Kidney (tissue), 14 donors: ENCODE data around the gene GJD2. TPM values are rescaled to one million over a fixed set of nuclear protein-coding genes. Genes with fewer than 3 reads are reported as not detected.

Experiments
- DNase-seq, 5 donors: peaks; one replicate each; pipeline ENCODE4 v3.0.0-alpha.2; 2013 to 2020
- FAIRE-seq: peaks from 2 replicates; lab custom pipeline; 2012; peaks lifted over from hg19 to GRCh38; lab: Jason Lieb, UNC
- H3K27ac ChIP-seq, 2 donors: one replicate each; pipeline ENCODE4 v1.7.0; 2013; ENCODE audit warnings: low read depth in 2 of 2, low read length in 2 of 2, inconsistent platforms in 1 of 2
- H3K27me3 ChIP-seq: one replicate; pipeline ENCODE4 v1.7.1; 2013; ENCODE audit warnings: low read length, inconsistent platforms; ENCODE audit not compliant: control insufficient read depth, insufficient read depth
- H3K36me3 ChIP-seq, 3 donors: one replicate each; pipeline versions ENCODE4 v1.7.0 to v1.7.1; 2013; ENCODE audit warnings: low read length in 3 of 3, control low read depth in 1 of 3, inconsistent platforms in 1 of 3; ENCODE audit not compliant: insufficient read depth in 3 of 3, control insufficient read depth in 2 of 3
- H3K4me1 ChIP-seq, 3 donors: one replicate each; pipeline versions ENCODE4 v1.7.0 to v1.7.1; 2013; ENCODE audit warnings: low read length in 3 of 3, inconsistent platforms in 1 of 3, low read depth in 1 of 3; ENCODE audit not compliant: control insufficient read depth in 2 of 3, insufficient read depth in 2 of 3
- H3K4me3 ChIP-seq, 3 donors: one replicate each; pipeline versions ENCODE4 v1.7.0 to v1.8.1; 2013; ENCODE audit warnings: low read length in 3 of 3, control low read depth in 1 of 3, inconsistent platforms in 1 of 3
- H3K9ac ChIP-seq, 3 donors: one replicate each; pipeline versions ENCODE4 v1.7.0 to v1.7.1; 2013; ENCODE audit warnings: low read length in 3 of 3, control low read depth in 1 of 3, inconsistent platforms in 1 of 3
- H3K9me3 ChIP-seq, 3 donors: one replicate each; pipeline versions ENCODE4 v1.7.0 to v1.7.1; 2013; ENCODE audit warnings: low read length in 3 of 3, control low read depth in 1 of 3, inconsistent platforms in 1 of 3; ENCODE audit not compliant: control insufficient read depth in 2 of 3, insufficient read depth in 1 of 3
- CTCF ChIP-seq: IDR thresholded peaks from 3 replicates; pipeline ENCODE4 v1.5.1; 2012; ENCODE audit warnings: mild to moderate bottlenecking, moderate library complexity, borderline replicate concordance; ENCODE audit not compliant: insufficient read depth; ENCODE audit errors: extremely low read depth
- intact Hi-C: fragments of 100-400 bp; cut with DNase I; formaldehyde crosslinking; loops from one replicate; pipeline ENCODE4 v1.11.1; 2022
- polyA plus RNA-seq: library from polyadenylated mRNA; stranded (reverse); fragments of 350-450 nt; fragmentation: Illumina TruSeq; extraction: RNeasy Lipid Tissue Mini Kit (QIAGEN cat#74804); gene quantifications from one replicate; pipeline ENCODE4 v1.2.3, GENCODE V29; 2014; ENCODE audit warnings: low read depth, low replicate concordance; ENCODE audit not compliant: insufficient read depth
- total RNA-seq: library from RNA; stranded (reverse); fragmentation: NEBNext Ultra II Directional; extraction: Animal tissue kit (Norgen Biotek cat#: 25700); gene quantifications from one replicate; pipeline ENCODE4 v1.2.1, GENCODE V29; 2021
- donor health status: control.
- donor health status: control.
- donor health status: control.
- donor health status: control.
- donor health status: control.
- donor health status: DM: yes; HTN: yes; CAD: no.
- donor health status: Normal renal cell carcinoma (clear cell type).

GJD2 gene
- total and polyA plus RNA-seq, 2 donors from 2014 or later: 0.26 TPM; not detected in 1

GRCh38 chr15:34733621-34734020, 21.2 kb downstream of the GJD2 start:
- H3K36me3 ChIP-seq: no peaks in the 10 kb centered on the region
- no peaks in the 10 kb centered on the region for H3K9me3 ChIP-seq
- intact Hi-C loops: no loop called here
- H3K9ac ChIP-seq: no peak overlapping the region
- TF ChIP-seq CTCF: no peak
- DNase-seq: no peak
- H3K4me3 ChIP-seq: no peak overlapping the region
- no peaks in the 10 kb centered on the region for H3K4me1 ChIP-seq
- H3K27me3 ChIP-seq: no peaks in the 10 kb centered on the region
- H3K27ac ChIP-seq: no peak overlapping the region
- FAIRE-seq: no peak

- FAIRE-seq: no peak
- H3K27ac ChIP-seq: no peak overlapping the region
Observed at GRCh38 chr15:34732430-34732829, 22.4 kb downstream of the GJD2 start.

GRCh38 chr15:34730701-34731100, 24.1 kb downstream of the GJD2 start:
- no peak overlapping the region for H3K9ac ChIP-seq
- H3K9me3 ChIP-seq: no peaks in the 10 kb centered on the region
- no peak overlapping the region for H3K27ac ChIP-seq
- TF ChIP-seq CTCF: no peak
- no peak for FAIRE-seq
- intact Hi-C loops: no loop called here
- no peak for DNase-seq
- H3K4me1 ChIP-seq: no peaks in the 10 kb centered on the region
- no peak overlapping the region for H3K4me3 ChIP-seq
- no peaks in the 10 kb centered on the region for H3K27me3 ChIP-seq
- H3K36me3 ChIP-seq: no peaks in the 10 kb centered on the region

More at GRCh38 chr15:34732430-34732829, 22.4 kb downstream of the GJD2 start:
- no peak for TF ChIP-seq CTCF
- Histone ChIP-seq H3K36me3 (no peaks in the 10 kb centered on the region), H3K9ac (no peak overlapping the region), H3K4me1 (no peaks in the 10 kb centered on the region), H3K9me3 (no peaks in the 10 kb centered on the region), H3K4me3 (no peak overlapping the region), H3K27me3 (no peaks in the 10 kb centered on the region)
- intact Hi-C loops: no loop called here
- DNase-seq: no peak

- FAIRE-seq (no peak), DNase-seq (no peak)
- Histone ChIP-seq H3K4me3 (no peak overlapping the region), H3K27me3 (no peaks in the 10 kb centered on the region), H3K27ac (no peak overlapping the region), H3K9me3 (no peaks in the 10 kb centered on the region), H3K4me1 (no peaks in the 10 kb centered on the region), H3K36me3 (no peaks in the 10 kb centered on the region), H3K9ac (no peak overlapping the region)
- TF ChIP-seq CTCF: no peak
- intact Hi-C loops: no loop called here
Observed at GRCh38 chr15:34729886-34730285, 24.9 kb downstream of the GJD2 start.
